ENCODE measurements around the gene KIAA2012. TPM values are rescaled to one million over a fixed set of nuclear protein-coding genes. Genes with fewer than 3 reads are reported as not detected.
"Not testable (repeated sequence)": the region's sequence is repeated elsewhere in the genome, so short reads cannot be mapped to it uniquely, and the experiment has no call there.

Gene KIAA2012
- total RNA-seq, 1 donor from 2014 or later: not detected

DNA sequence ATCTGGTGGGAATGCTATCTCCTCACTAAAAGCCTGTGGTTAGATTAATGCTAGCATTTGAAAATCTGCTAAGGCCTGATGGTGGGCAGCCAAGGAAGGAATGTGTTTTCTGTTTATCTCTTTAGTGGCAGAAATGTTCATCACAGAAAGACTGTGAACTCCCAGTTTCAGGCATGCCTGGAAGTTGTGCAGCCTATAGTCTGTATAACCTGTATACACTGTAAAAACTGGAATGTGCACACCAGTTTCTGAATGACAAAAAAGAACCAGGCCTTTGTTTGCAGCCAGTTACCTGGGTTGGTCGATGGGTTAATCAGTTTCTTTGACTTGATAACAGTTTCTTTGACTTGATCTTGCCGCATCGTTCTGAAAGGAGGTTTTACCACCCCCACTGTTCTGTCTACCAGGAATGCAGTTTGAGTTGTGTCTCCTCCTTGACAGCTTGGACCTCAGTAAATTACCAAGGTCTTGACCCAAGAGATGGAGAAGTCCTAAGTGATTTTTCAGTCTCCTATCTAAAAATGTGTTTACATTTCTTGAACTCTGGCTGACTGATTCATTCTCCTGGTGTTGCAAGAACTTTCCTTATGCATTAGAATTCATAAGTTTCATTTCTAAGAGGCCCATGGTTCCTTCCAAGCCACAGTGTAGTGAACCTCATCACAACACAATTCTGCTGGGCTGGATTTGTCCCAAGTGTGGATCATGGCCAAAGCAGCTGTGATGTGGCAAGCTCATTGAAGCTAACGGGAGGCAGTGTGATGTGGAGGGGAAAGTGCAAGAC is 62.2 kb downstream of the KIAA2012 start:
- Histone ChIP-seq H3K9ac (ENCODE audit: low read length) (peak overlapping the region; percentile 3), H3K27me3 (ENCODE audit: insufficient read depth, low read length) (no peaks in the 10 kb centered on the region), H3K9me3 (ENCODE audit: insufficient read depth, low read depth, low read length) (no peaks in the 10 kb centered on the region), H3K4me3 (ENCODE audit: insufficient read depth, low read depth, low read length) (no peak overlapping the region), H3K79me2 (ENCODE audit: insufficient read depth, low read length) (no peaks in the 10 kb centered on the region), H3K27ac (ENCODE audit: low read depth, low read length) (peak overlapping the region; percentile 56), H3K4me2 (ENCODE audit: low read length) (peak overlapping the region; percentile 65), H3K4me1 (ENCODE audit: insufficient read depth, low read length) (peaks cover 25% of the 10 kb centered on the region), H2AFZ (ENCODE audit: low read depth, low read length) (no peak overlapping the region), H3K36me3 (ENCODE audit: insufficient read depth, low read length) (no peaks in the 10 kb centered on the region), H4K20me1 (ENCODE audit: insufficient read depth, low read length) (no peaks in the 10 kb centered on the region)
- H3K27me3 Mint-ChIP-seq (ENCODE audit: low read depth, unreplicated experiment): no peaks in the 10 kb centered on the region
- H3K9me3 Mint-ChIP-seq (ENCODE audit: unreplicated experiment): no peaks in the 10 kb centered on the region
- H3K4me3 Mint-ChIP-seq (ENCODE audit: unreplicated experiment): no peak overlapping the region
- H3K27ac Mint-ChIP-seq (ENCODE audit: unreplicated experiment): peak overlapping the region; percentile 67
- peaks cover 14% of the 10 kb centered on the region for H3K4me1 Mint-ChIP-seq (ENCODE audit: low read depth, unreplicated experiment)
- DNase-seq (ENCODE audit: low read depth) (peak; percentile 100), FAIRE-seq (peak; percentile 94)
- H3K36me3 Mint-ChIP-seq (ENCODE audit: low read depth, unreplicated experiment): no peaks in the 10 kb centered on the region
- TF ChIP-seq, protein P1, sequence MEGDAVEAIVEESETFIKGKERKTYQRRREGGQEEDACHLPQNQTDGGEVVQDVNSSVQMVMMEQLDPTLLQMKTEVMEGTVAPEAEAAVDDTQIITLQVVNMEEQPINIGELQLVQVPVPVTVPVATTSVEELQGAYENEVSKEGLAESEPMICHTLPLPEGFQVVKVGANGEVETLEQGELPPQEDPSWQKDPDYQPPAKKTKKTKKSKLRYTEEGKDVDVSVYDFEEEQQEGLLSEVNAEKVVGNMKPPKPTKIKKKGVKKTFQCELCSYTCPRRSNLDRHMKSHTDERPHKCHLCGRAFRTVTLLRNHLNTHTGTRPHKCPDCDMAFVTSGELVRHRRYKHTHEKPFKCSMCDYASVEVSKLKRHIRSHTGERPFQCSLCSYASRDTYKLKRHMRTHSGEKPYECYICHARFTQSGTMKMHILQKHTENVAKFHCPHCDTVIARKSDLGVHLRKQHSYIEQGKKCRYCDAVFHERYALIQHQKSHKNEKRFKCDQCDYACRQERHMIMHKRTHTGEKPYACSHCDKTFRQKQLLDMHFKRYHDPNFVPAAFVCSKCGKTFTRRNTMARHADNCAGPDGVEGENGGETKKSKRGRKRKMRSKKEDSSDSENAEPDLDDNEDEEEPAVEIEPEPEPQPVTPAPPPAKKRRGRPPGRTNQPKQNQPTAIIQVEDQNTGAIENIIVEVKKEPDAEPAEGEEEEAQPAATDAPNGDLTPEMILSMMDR (IDR thresholded peaks at IDR 0.05; ENCODE audit: insufficient read depth, low read depth, low read length): no peak
- no peak for TF ChIP-seq EZH2 (IDR thresholded peaks at IDR 0.05; ENCODE audit: insufficient read depth, low read length)

DNA sequence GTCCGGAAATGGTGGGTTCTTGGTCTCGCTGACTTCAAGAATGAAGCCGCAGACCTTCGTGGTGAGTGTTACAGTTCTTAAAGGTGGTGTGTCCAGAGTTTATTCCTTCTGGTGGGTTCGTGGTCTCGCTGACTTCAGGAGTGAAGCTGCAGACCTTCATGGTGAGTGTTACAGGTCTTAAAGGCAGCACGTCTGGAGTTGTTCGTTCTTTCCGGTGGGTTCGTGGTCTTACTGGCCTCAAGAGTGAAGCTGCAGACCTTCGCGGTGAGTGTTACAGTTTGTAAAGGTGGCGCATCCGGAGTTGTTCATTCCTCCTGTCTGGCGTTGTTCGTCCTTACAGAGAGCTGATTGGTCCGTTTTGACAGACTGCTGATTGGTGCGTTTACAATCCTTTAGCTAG is 63.0 kb downstream of the KIAA2012 start:
- H3K4me3 Mint-ChIP-seq (ENCODE audit: unreplicated experiment); H3K27me3 Mint-ChIP-seq (ENCODE audit: low read depth, unreplicated experiment); H3K4me3 ChIP-seq (ENCODE audit: insufficient read depth, low read depth, low read length); H2AFZ ChIP-seq (ENCODE audit: low read depth, low read length); H3K27me3 ChIP-seq (ENCODE audit: insufficient read depth, low read length); H4K20me1 ChIP-seq (ENCODE audit: insufficient read depth, low read length); H3K36me3 Mint-ChIP-seq (ENCODE audit: low read depth, unreplicated experiment); H3K36me3 ChIP-seq (ENCODE audit: insufficient read depth, low read length); FAIRE-seq; H3K9me3 Mint-ChIP-seq (ENCODE audit: unreplicated experiment); H3K9me3 ChIP-seq (ENCODE audit: insufficient read depth, low read depth, low read length); H3K79me2 ChIP-seq (ENCODE audit: insufficient read depth, low read length); H3K9ac ChIP-seq (ENCODE audit: low read length): not testable (repeated sequence)
- peak; percentile 53 for DNase-seq (ENCODE audit: low read depth)
- peaks cover 14% of the 10 kb centered on the region for H3K4me1 Mint-ChIP-seq (ENCODE audit: low read depth, unreplicated experiment)
- H3K4me2 ChIP-seq (ENCODE audit: low read length): peak overlapping the region; percentile 42
- peaks cover 33% of the 10 kb centered on the region for H3K4me1 ChIP-seq (ENCODE audit: insufficient read depth, low read length)
- H3K27ac Mint-ChIP-seq (ENCODE audit: unreplicated experiment): peak overlapping the region; percentile 15
- peak overlapping the region; percentile 52 for H3K27ac ChIP-seq (ENCODE audit: low read depth, low read length)

DNA sequence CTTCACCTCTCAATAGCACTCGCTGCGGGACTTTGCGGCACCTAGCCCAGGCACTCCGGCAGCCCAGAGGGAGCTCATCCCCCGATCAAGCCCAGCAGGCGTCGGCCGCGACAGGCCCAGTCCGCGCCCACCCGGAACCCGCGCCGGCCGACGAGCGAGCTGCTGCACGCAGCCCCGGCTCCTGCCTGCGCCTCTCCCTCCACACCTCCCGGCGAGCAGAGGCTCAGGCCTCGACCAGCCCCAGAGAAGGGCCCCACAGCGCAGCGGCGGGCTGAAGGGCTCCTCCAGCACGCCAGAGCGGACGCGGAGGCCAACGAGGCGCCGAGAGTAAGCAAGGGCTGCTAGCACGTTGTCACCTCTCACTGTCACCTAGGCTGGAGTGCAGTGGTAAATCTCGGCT is 63.5 kb downstream of the KIAA2012 start:
- no peak for FAIRE-seq
- H3K27ac Mint-ChIP-seq (ENCODE audit: unreplicated experiment): no peak overlapping the region

More for the DNA sequence above, 63.5 kb downstream of the KIAA2012 start:
- no peak overlapping the region for H3K9ac ChIP-seq (ENCODE audit: low read length)
- Mint-ChIP-seq H3K4me1 (ENCODE audit: low read depth, unreplicated experiment) (peaks cover 14% of the 10 kb centered on the region), H3K4me3 (ENCODE audit: unreplicated experiment) (no peak overlapping the region), H3K27me3 (ENCODE audit: low read depth, unreplicated experiment) (peaks cover 7% of the 10 kb centered on the region), H3K9me3 (ENCODE audit: unreplicated experiment) (no peaks in the 10 kb centered on the region), H3K36me3 (ENCODE audit: low read depth, unreplicated experiment) (no peaks in the 10 kb centered on the region)
- H3K4me2 ChIP-seq (ENCODE audit: low read length): no peak overlapping the region
- H3K36me3 ChIP-seq (ENCODE audit: insufficient read depth, low read length): no peaks in the 10 kb centered on the region
- DNase-seq (ENCODE audit: low read depth): no peak
- H3K27ac ChIP-seq (ENCODE audit: low read depth, low read length): no peak overlapping the region
- peaks cover 36% of the 10 kb centered on the region for H3K4me1 ChIP-seq (ENCODE audit: insufficient read depth, low read length)
- H3K27me3 ChIP-seq (ENCODE audit: insufficient read depth, low read length): no peaks in the 10 kb centered on the region
- no peaks in the 10 kb centered on the region for H3K79me2 ChIP-seq (ENCODE audit: insufficient read depth, low read length)
- H4K20me1 ChIP-seq (ENCODE audit: insufficient read depth, low read length): no peaks in the 10 kb centered on the region
- no peak for TF ChIP-seq EZH2 (IDR thresholded peaks at IDR 0.05; ENCODE audit: insufficient read depth, low read length)
- TF ChIP-seq, protein P1 (IDR thresholded peaks at IDR 0.05; ENCODE audit: insufficient read depth, low read depth, low read length): no peak
- H3K4me3 ChIP-seq (ENCODE audit: insufficient read depth, low read depth, low read length): no peak overlapping the region
- H3K9me3 ChIP-seq (ENCODE audit: insufficient read depth, low read depth, low read length): no peaks in the 10 kb centered on the region
- no peak overlapping the region for H2AFZ ChIP-seq (ENCODE audit: low read depth, low read length)
